NB4 (cell line): ENCODE measurements around the gene SPTAN1.

Source experiments
- MYC ChIP-seq: IDR thresholded peaks from 2 replicates; pipeline ENCODE4 v1.6.1; 2011; ENCODE audit warnings: low read depth, low read length
- POLR2A ChIP-seq: IDR thresholded peaks from 2 replicates; pipeline ENCODE4 v1.6.1; 2011; ENCODE audit warnings: mild to moderate bottlenecking; ENCODE audit not compliant: insufficient read length; ENCODE audit errors: extremely low read depth
- TF ChIP-seq, protein P1 (sequence below): IDR thresholded peaks from one replicate; pipeline ENCODE4 v1.5.1; 2012; ENCODE audit warnings: low read depth, low read length
- TF ChIP-seq, protein P2 (sequence below): IDR thresholded peaks from 2 replicates; pipeline ENCODE4 v1.6.1; 2011; ENCODE audit warnings: low read depth, low read length

DNA sequence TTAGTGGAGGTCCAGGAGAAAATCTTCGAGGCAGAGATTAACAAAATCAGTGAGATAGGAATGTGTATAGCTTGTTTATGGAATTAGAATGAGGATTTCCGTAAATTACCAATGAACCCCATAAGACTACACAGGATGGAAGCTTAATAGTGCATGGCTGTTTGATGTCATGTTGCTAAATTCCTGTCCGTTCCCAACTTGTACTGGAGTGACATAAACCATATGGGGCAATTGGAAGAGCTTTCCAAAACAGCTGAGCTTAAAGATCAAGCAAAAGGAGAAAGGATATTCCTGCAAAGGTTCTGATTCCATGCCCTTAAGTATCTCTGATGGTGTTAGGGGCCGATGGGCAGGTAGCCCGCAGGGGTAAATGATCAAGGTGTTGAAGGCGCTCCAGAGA is 30.4 kb upstream of the SPTAN1 start:
- TF ChIP-seq, protein P1, sequence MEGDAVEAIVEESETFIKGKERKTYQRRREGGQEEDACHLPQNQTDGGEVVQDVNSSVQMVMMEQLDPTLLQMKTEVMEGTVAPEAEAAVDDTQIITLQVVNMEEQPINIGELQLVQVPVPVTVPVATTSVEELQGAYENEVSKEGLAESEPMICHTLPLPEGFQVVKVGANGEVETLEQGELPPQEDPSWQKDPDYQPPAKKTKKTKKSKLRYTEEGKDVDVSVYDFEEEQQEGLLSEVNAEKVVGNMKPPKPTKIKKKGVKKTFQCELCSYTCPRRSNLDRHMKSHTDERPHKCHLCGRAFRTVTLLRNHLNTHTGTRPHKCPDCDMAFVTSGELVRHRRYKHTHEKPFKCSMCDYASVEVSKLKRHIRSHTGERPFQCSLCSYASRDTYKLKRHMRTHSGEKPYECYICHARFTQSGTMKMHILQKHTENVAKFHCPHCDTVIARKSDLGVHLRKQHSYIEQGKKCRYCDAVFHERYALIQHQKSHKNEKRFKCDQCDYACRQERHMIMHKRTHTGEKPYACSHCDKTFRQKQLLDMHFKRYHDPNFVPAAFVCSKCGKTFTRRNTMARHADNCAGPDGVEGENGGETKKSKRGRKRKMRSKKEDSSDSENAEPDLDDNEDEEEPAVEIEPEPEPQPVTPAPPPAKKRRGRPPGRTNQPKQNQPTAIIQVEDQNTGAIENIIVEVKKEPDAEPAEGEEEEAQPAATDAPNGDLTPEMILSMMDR, result no peak
- TF ChIP-seq, protein P2, sequence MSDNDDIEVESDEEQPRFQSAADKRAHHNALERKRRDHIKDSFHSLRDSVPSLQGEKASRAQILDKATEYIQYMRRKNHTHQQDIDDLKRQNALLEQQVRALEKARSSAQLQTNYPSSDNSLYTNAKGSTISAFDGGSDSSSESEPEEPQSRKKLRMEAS, result no peak
- no peak for TF ChIP-seq POLR2A
- TF ChIP-seq MYC, result no peak
